Activated T-cell treated with anti-CD3 and anti-CD28 coated beads, Interleukin-2, amount 50 U/mL, for 4 hours (primary cell): Measurements from ENCODE around the gene HOXD9. TPM values are rescaled to one million over a fixed set of nuclear protein-coding genes. Genes with fewer than 3 reads are reported as not detected.

Experiments
- ATAC-seq, 2 donors: fragments of 200-7000 bp; cut with Tn5 transposase; one replicate each; pipeline ENCODE4 v1.10.0; 2021
- DNase-seq: peaks from one replicate; pipeline ENCODE4 v3.0.0-alpha.2; 2020
- H3K27me3 Mint-ChIP-seq: one replicate; pipeline ENCODE4 v1.8.0; 2021; ENCODE audit warnings: low read depth, mixed read lengths
- H3K36me3 Mint-ChIP-seq: one replicate; pipeline ENCODE4 v1.8.0; 2022; ENCODE audit warnings: mixed read lengths; ENCODE audit not compliant: insufficient read depth
- H3K4me1 Mint-ChIP-seq: one replicate; pipeline ENCODE4 v1.8.0; 2021; ENCODE audit warnings: low read depth, mixed read lengths
- H3K4me3 Mint-ChIP-seq: one replicate; pipeline ENCODE4 v1.8.0; 2021; ENCODE audit warnings: mild to moderate bottlenecking, moderate library complexity, mixed read lengths
- H3K9me3 Mint-ChIP-seq: one replicate; pipeline ENCODE4 v1.8.0; 2021; ENCODE audit warnings: mixed read lengths
- total RNA-seq, 3 donors: library from RNA; stranded (reverse); gene quantifications; one replicate each; pipeline ENCODE4 v1.2.1, GENCODE V29; 2021

Gene HOXD9
- total RNA-seq, 3 donors from 2014 or later = not detected

- H3K36me3 Mint-ChIP-seq = no peaks in the 10 kb centered on the region
Observed at GRCh38 chr2:176149481-176149938, 27.0 kb downstream of the HOXD9 start.

GRCh38 chr2:176149939-176150583, 27.5 kb downstream of the HOXD9 start:
- H3K4me3 Mint-ChIP-seq = no peak overlapping the region
- H3K9me3 Mint-ChIP-seq = no peaks in the 10 kb centered on the region
- H3K36me3 Mint-ChIP-seq = no peaks in the 10 kb centered on the region
- DNase-seq = no peak
- ATAC-seq = no peak
- H3K27me3 Mint-ChIP-seq = peaks cover 88% of the 10 kb centered on the region
- H3K4me1 Mint-ChIP-seq = peaks cover 2% of the 10 kb centered on the region

More at GRCh38 chr2:176149481-176149938, 27.0 kb downstream of the HOXD9 start:
- Mint-ChIP-seq H3K4me3 (no peak overlapping the region), H3K4me1 (peaks cover 2% of the 10 kb centered on the region), H3K9me3 (no peaks in the 10 kb centered on the region), H3K27me3 (peaks cover 89% of the 10 kb centered on the region)
- ATAC-seq (no peak), DNase-seq (no peak)

GRCh38 chr2:176150584-176151441, 28.3 kb downstream of the HOXD9 start:
- Mint-ChIP-seq H3K36me3 (no peaks in the 10 kb centered on the region), H3K27me3 (peaks cover 88% of the 10 kb centered on the region), H3K4me1 (peaks cover 2% of the 10 kb centered on the region), H3K4me3 (no peak overlapping the region), H3K9me3 (no peaks in the 10 kb centered on the region)
- ATAC-seq (no peak), DNase-seq (no peak)

- no peak for DNase-seq
Observed at GRCh38 chr2:176151442-176152287, 29.1 kb downstream of the HOXD9 start, which contains the start of gene HOXD4. TSS of gene HOXD4 (plus strand) at chr2:176151550. CDS start at chr2:176151634, 84 bp downstream.

GRCh38 chr2:176152350-176153181, 30.0 kb downstream of the HOXD9 start:
- Mint-ChIP-seq H3K27me3 (peaks cover 83% of the 10 kb centered on the region), H3K4me1 (peaks cover 6% of the 10 kb centered on the region), H3K4me3 (no peak overlapping the region), H3K36me3 (no peaks in the 10 kb centered on the region), H3K9me3 (no peaks in the 10 kb centered on the region)
- no peak for ATAC-seq
- DNase-seq = no peak

More at GRCh38 chr2:176151442-176152287, 29.1 kb downstream of the HOXD9 start, which contains the start of gene HOXD4:
- no peak within 1 kb of the TSS for H3K4me3 Mint-ChIP-seq
- ATAC-seq = peak in 1 of 2 donors; percentile 28
- peaks cover 3% of the 10 kb centered on the region for H3K4me1 Mint-ChIP-seq
- H3K27me3 Mint-ChIP-seq = peaks cover 87% of the 10 kb centered on the region
- no peaks in the 10 kb centered on the region for H3K36me3 Mint-ChIP-seq
- no peaks in the 10 kb centered on the region for H3K9me3 Mint-ChIP-seq

- no peaks in the 10 kb centered on the region for H3K9me3 Mint-ChIP-seq
- peaks cover 82% of the 10 kb centered on the region for H3K27me3 Mint-ChIP-seq
- H3K4me1 Mint-ChIP-seq = peaks cover 11% of the 10 kb centered on the region
Observed at GRCh38 chr2:176154576-176155252, 32.2 kb downstream of the HOXD9 start.

GRCh38 chr2:176155356-176156044, 33.0 kb downstream of the HOXD9 start:
- Mint-ChIP-seq H3K27me3 (peaks cover 81% of the 10 kb centered on the region), H3K9me3 (no peaks in the 10 kb centered on the region), H3K4me1 (peaks cover 11% of the 10 kb centered on the region), H3K36me3 (no peaks in the 10 kb centered on the region), H3K4me3 (no peak overlapping the region)
- DNase-seq (no peak), ATAC-seq (no peak)

More at GRCh38 chr2:176154576-176155252, 32.2 kb downstream of the HOXD9 start:
- no peak for DNase-seq
- H3K4me3 Mint-ChIP-seq = no peak overlapping the region
- no peaks in the 10 kb centered on the region for H3K36me3 Mint-ChIP-seq
- ATAC-seq = no peak

GRCh38 chr2:176156301-176156806, 33.8 kb downstream of the HOXD9 start:
- ATAC-seq (no peak), DNase-seq (no peak)
- peaks cover 13% of the 10 kb centered on the region for H3K4me1 Mint-ChIP-seq
- H3K36me3 Mint-ChIP-seq = no peaks in the 10 kb centered on the region
- no peak overlapping the region for H3K4me3 Mint-ChIP-seq
- H3K27me3 Mint-ChIP-seq = peaks cover 81% of the 10 kb centered on the region
- H3K9me3 Mint-ChIP-seq = no peaks in the 10 kb centered on the region

GRCh38 chr2:176156807-176157498, 34.4 kb downstream of the HOXD9 start, which contains the start of gene HOXD3:
TSS of gene HOXD3 (plus strand) at chr2:176157307. CDS start at chr2:176169115, 11,808 bp downstream.
- DNase-seq = no peak
- Mint-ChIP-seq H3K36me3 (no peaks in the 10 kb centered on the region), H3K4me1 (peaks cover 12% of the 10 kb centered on the region), H3K27me3 (peaks cover 84% of the 10 kb centered on the region), H3K4me3 (no peak within 1 kb of the TSS), H3K9me3 (no peaks in the 10 kb centered on the region)
- no peak for ATAC-seq

GRCh38 chr2:176157499-176158185, 35.1 kb downstream of the HOXD9 start:
- ATAC-seq (no peak), DNase-seq (no peak)
- Mint-ChIP-seq H3K27me3 (peaks cover 86% of the 10 kb centered on the region), H3K36me3 (no peaks in the 10 kb centered on the region), H3K9me3 (no peaks in the 10 kb centered on the region), H3K4me3 (no peak overlapping the region), H3K4me1 (peaks cover 12% of the 10 kb centered on the region)

- H3K4me3 Mint-ChIP-seq = no peak overlapping the region
- H3K9me3 Mint-ChIP-seq = no peaks in the 10 kb centered on the region
- peaks cover 85% of the 10 kb centered on the region for H3K27me3 Mint-ChIP-seq
Observed at GRCh38 chr2:176158186-176158591, 35.7 kb downstream of the HOXD9 start.

More at GRCh38 chr2:176158186-176158591, 35.7 kb downstream of the HOXD9 start:
- DNase-seq (no peak), ATAC-seq (no peak)
- Mint-ChIP-seq H3K36me3 (no peaks in the 10 kb centered on the region), H3K4me1 (peaks cover 12% of the 10 kb centered on the region)
